H1 (cell line): ENCODE measurements around the gene MIDN. TPM values are rescaled to one million over a fixed set of nuclear protein-coding genes. Genes with fewer than 3 reads are reported as not detected.

ENCODE experiments used
- CBX8 ChIP-seq: fragments of 300-800, 300-1000 bp; sonication (generic); IDR thresholded peaks from 2 replicates; pipeline ENCODE4 v1.7.1; 2016; ENCODE audit warnings: low read depth, low read length, borderline replicate concordance
- CREB1 ChIP-seq: IDR thresholded peaks from 2 replicates; pipeline ENCODE4 v1.6.1; 2012; ENCODE audit warnings: inconsistent platforms
- GABPA ChIP-seq: IDR thresholded peaks from 2 replicates; pipeline ENCODE4 v1.6.1; 2011; ENCODE audit warnings: mild to moderate bottlenecking, low read length, moderate library complexity, borderline replicate concordance; ENCODE audit not compliant: insufficient read depth
- NANOG ChIP-seq: IDR thresholded peaks from 2 replicates; pipeline ENCODE4 v1.6.1; 2011; ENCODE audit warnings: low read length, low read depth, mild to moderate bottlenecking, inconsistent platforms; ENCODE audit not compliant: insufficient read depth, poor library complexity, severe bottlenecking
- RBBP5 ChIP-seq: IDR thresholded peaks from 2 replicates; pipeline ENCODE4 v1.7.1; 2012; ENCODE audit warnings: low read depth, mild to moderate bottlenecking, inconsistent platforms, low read length, moderate library complexity, borderline replicate concordance
- SP2 ChIP-seq: IDR thresholded peaks from 2 replicates; pipeline ENCODE4 v1.6.1; 2012; ENCODE audit warnings: mild to moderate bottlenecking, low read length, inconsistent platforms
- polyA plus RNA-seq, 7 experiments: library from polyadenylated mRNA; depleted of rRNA in 3 of 7; stranded (reverse) in 5 of 7; unstranded in 2 of 7; fragments of >200 nt in 5 of 7; fragments of 200-250 nt in 2 of 7; gene quantifications; 1 replicate in 5 of 7; 2 replicates in 1 of 7; 4 replicates in 1 of 7; pipeline versions ENCODE4 v1.2.1 to v1.2.3, GENCODE V29; 2011 to 2013; ENCODE audit warnings: missing spikeins in 2 of 7, mixed read lengths in 2 of 7
- total RNA-seq: library from RNA; stranded (reverse); fragmentation: NEBNext Ultra II Directional; extraction: Animal tissue kit (Norgen Biotek cat#: 25700); gene quantifications from 2 replicates; pipeline ENCODE4 v1.2.1, GENCODE V29; 2021

MIDN gene
- total and polyA plus RNA-seq, 2 of the 8 experiments (the other 6 are each of a cell fraction or from before 2014, with no cell fraction given): 39.8 to 159 TPM

- no peak for TF ChIP-seq CBX8
- TF ChIP-seq CREB1: no peak
- TF ChIP-seq NANOG: no peak
- no peak for TF ChIP-seq GABPA
- no peak for TF ChIP-seq RBBP5
- TF ChIP-seq SP2: no peak
Observed at GRCh38 chr19:1258707-1259205, 10.4 kb downstream of the MIDN start (continued).
